Mucosa of descending colon (tissue), 3 donors: Measurements from ENCODE around the gene ACSM2A. TPM values are rescaled to one million over a fixed set of nuclear protein-coding genes. Genes with fewer than 3 reads are reported as not detected.
"Not testable (repeated sequence)": the region's sequence is repeated elsewhere in the genome, so short reads cannot be mapped to it uniquely, and the experiment has no call there.

ENCODE experiments used
- ATAC-seq: fragments of 200-7000 bp; cut with Tn5 transposase; one replicate; pipeline ENCODE4 v1.9.1; 2020; ENCODE audit warnings: mild to moderate bottlenecking, moderate library complexity
- DNase-seq, 3 donors: peaks; one replicate each; pipeline ENCODE4 v3.0.0-alpha.2; 2020
- H3K36me3 ChIP-seq: fragments of 200-600 bp; one replicate; pipeline ENCODE4 v1.8.0; 2021; ENCODE audit warnings: low read depth, mild to moderate bottlenecking
- H3K4me1 ChIP-seq: fragments of 200-600 bp; one replicate; pipeline ENCODE4 v1.8.0; 2021; ENCODE audit warnings: low read depth, mild to moderate bottlenecking
- H3K4me3 ChIP-seq: fragments of 200-600 bp; one replicate; pipeline ENCODE4 v1.8.0; 2021; ENCODE audit warnings: mild to moderate bottlenecking
- H3K9me3 ChIP-seq: fragments of 200-600 bp; one replicate; pipeline ENCODE4 v1.8.0; 2021; ENCODE audit warnings: mild to moderate bottlenecking
- intact Hi-C, 2 donors: fragments of 100-400 bp; cut with DNase I in 1 of 2; cut with micrococcal nuclease in 1 of 2; formaldehyde crosslinking; loops; one replicate each; pipeline versions ENCODE4 v1.11.0 to v1.11.1; 2022; cut with DNase I, micrococcal nuclease
- long read RNA-seq, 2 donors: library from polyadenylated mRNA; unstranded; transcript quantifications; one replicate each; pipeline ENCODE4 v2.0.0, GENCODE V29; 2019 to 2021
- total RNA-seq, 3 donors: library from RNA; stranded (reverse); fragmentation: NEBNext Ultra II Directional in 2 of 3; extraction: Animal tissue kit (Norgen Biotek cat#: 25700) in 2 of 3; gene quantifications; one replicate each; pipeline versions ENCODE4 v1.2.1 to v1.2.4, GENCODE V29; 2021 to 2023
- TF ChIP-seq, protein P1 (sequence below): fragments of 200-600 bp; IDR thresholded peaks from one replicate; pipeline ENCODE4 v1.8.0; 2022; ENCODE audit warnings: antibody characterized with exemption, mild to moderate bottlenecking
- donor health status: DM: no; HTN: no; CAD: no; lungs with moderate emphysema.
- donor health status: DM: no; HTN: no; CAD: no.
- donor health status: DM: no; HTN: yes; CAD: no.

Gene ACSM2A, protein sequence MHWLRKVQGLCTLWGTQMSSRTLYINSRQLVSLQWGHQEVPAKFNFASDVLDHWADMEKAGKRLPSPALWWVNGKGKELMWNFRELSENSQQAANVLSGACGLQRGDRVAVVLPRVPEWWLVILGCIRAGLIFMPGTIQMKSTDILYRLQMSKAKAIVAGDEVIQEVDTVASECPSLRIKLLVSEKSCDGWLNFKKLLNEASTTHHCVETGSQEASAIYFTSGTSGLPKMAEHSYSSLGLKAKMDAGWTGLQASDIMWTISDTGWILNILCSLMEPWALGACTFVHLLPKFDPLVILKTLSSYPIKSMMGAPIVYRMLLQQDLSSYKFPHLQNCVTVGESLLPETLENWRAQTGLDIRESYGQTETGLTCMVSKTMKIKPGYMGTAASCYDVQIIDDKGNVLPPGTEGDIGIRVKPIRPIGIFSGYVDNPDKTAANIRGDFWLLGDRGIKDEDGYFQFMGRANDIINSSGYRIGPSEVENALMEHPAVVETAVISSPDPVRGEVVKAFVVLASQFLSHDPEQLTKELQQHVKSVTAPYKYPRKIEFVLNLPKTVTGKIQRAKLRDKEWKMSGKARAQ
- not detected for total RNA-seq
- long read RNA-seq, donor 1 = 0 reads
- long read RNA-seq, donor 2 = 0 reads

DNA sequence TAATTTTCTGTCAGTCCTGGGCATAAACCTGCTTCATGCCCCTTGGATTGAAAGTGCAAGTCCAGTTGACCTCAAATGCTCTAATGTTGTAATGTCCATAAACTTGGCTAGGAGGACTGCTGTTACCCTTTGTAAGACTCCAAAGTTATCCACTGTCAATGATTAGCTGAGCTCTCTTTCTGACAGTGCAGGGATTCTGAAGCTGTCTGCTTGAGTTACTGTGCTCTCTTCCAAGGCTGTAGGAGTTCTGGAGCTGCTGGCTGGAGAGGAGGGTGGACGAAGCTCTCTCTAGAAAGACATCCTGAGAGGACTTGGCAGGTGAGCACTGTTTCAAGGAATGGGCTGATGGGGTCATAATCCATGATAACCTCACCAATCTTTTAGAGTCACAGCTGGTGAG, at the start of gene ACSM2A:
ACSM2A (plus strand) TSS at position 158 of the 400 bp plus-strand sequence. CDS start 8,594 bp downstream, outside the sequence.
- intact Hi-C loops, DNase-seq, H3K36me3 ChIP-seq, H3K4me1 ChIP-seq, H3K9me3 ChIP-seq, ATAC-seq, H3K4me3 ChIP-seq: not testable (repeated sequence)

GRCh38 chr16:20402651-20403050, 48.7 kb upstream of the ACSM2A start:
- intact Hi-C loops = no loop called here
- no peaks in the 10 kb centered on the region for H3K36me3 ChIP-seq

GRCh38 chr16:20404637-20405036, 46.7 kb upstream of the ACSM2A start, which contains the start of gene PDILT:
PDILT (minus strand) TSS chr16:20404737; CDS start chr16:20399300, 5,437 bp downstream.
- intact Hi-C loops = no loop called here
- no peak for ATAC-seq
- Histone ChIP-seq H3K36me3 (no peaks in the 10 kb centered on the region), H3K4me3 (no peak within 1 kb of the TSS), H3K4me1 (no peaks in the 10 kb centered on the region), H3K9me3 (no peaks in the 10 kb centered on the region)
- TF ChIP-seq, protein P1, sequence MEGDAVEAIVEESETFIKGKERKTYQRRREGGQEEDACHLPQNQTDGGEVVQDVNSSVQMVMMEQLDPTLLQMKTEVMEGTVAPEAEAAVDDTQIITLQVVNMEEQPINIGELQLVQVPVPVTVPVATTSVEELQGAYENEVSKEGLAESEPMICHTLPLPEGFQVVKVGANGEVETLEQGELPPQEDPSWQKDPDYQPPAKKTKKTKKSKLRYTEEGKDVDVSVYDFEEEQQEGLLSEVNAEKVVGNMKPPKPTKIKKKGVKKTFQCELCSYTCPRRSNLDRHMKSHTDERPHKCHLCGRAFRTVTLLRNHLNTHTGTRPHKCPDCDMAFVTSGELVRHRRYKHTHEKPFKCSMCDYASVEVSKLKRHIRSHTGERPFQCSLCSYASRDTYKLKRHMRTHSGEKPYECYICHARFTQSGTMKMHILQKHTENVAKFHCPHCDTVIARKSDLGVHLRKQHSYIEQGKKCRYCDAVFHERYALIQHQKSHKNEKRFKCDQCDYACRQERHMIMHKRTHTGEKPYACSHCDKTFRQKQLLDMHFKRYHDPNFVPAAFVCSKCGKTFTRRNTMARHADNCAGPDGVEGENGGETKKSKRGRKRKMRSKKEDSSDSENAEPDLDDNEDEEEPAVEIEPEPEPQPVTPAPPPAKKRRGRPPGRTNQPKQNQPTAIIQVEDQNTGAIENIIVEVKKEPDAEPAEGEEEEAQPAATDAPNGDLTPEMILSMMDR = no peak
- no peak for DNase-seq

More at GRCh38 chr16:20402651-20403050, 48.7 kb upstream of the ACSM2A start:
- DNase-seq (no peak), ATAC-seq (no peak)
- H3K4me3 ChIP-seq = no peak overlapping the region
- H3K4me1 ChIP-seq = no peaks in the 10 kb centered on the region
- TF ChIP-seq, protein P1 = no peak
- no peaks in the 10 kb centered on the region for H3K9me3 ChIP-seq

- no peak within 1 kb of the TSS for H3K4me3 ChIP-seq
- TF ChIP-seq, protein P1 = no peak
- ATAC-seq = no peak
These were observed 41.8 kb upstream of the ACSM2A start, which contains the start of gene ACSM5 for GRCh38 chr16:20409398-20410120. ACSM5 (plus strand) TSS chr16:20409534; CDS start chr16:20411485, 1,951 bp downstream.

DNA sequence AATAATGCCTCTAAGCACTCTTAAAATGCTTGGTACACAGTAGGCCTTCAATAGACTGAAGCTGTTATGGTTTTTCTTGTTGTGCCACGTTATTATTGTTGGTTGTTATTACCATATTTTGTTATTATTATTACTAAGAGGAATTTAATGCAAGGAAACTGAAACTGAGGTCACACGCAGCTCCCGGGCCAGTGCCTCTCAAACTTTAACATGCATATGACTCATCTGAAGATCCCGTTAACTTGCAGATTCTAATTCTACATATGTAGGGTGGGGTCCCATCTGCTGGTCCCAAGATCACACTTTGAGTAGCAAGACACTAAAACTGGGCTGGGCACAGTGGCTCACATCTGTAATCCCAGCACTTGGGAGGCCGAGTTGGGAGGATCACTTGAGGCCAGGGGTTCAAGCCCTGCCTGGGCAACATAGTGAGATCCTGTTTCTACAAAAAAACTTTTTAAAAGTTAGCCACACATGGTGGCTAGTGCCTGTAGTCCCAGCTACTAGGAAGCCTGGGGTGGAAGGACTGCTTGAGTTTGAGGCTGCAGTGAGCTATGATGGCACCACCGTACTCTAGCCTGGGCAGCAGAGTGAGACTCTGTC, 41.1 kb upstream of the ACSM2A start:
- DNase-seq (no peak), ATAC-seq (no peak)
- TF ChIP-seq, protein P1 = no peak
- no peaks in the 10 kb centered on the region for H3K36me3 ChIP-seq
- H3K4me3 ChIP-seq = no peak overlapping the region
- no peaks in the 10 kb centered on the region for H3K9me3 ChIP-seq
- intact Hi-C loops = no loop called here
- no peaks in the 10 kb centered on the region for H3K4me1 ChIP-seq

More at GRCh38 chr16:20409398-20410120, 41.8 kb upstream of the ACSM2A start, which contains the start of gene ACSM5:
- intact Hi-C loops = no loop called here
- Histone ChIP-seq H3K9me3 (no peaks in the 10 kb centered on the region), H3K4me1 (no peaks in the 10 kb centered on the region), H3K36me3 (no peaks in the 10 kb centered on the region)
- DNase-seq = peak in 1 of 3 donors; percentile 35
